CD14-positive monocyte (primary cell): ENCODE results near the gene CCDC88A. TPM values are rescaled to one million over a fixed set of nuclear protein-coding genes. Genes with fewer than 3 reads are reported as not detected.
A peak's percentile ranks its signal among the peaks of the same experiment; 100 is the strongest.

Source experiments
- DNase-seq, 3 donors: peaks; one replicate each; pipeline ENCODE4 v3.0.0-alpha.2; 2011 to 2022
- H2AFZ ChIP-seq: 2 replicates; pipeline ENCODE4 v1.6.0; 2012; ENCODE audit warnings: mild to moderate bottlenecking, low read depth, low read length, inconsistent platforms; ENCODE audit not compliant: insufficient read depth, poor library complexity, severe bottlenecking
- H3K27ac ChIP-seq, 2 donors: 1 replicate in 1 of 2; 2 replicates in 1 of 2; pipeline ENCODE4 v1.5.1; 2012 to 2013; ENCODE audit warnings: low read length in 2 of 2, control low read depth in 1 of 2, inconsistent platforms in 1 of 2, low read depth in 1 of 2, mild to moderate bottlenecking in 1 of 2
- H3K27me3 ChIP-seq, 2 donors: one replicate each; pipeline versions ENCODE4 v1.6.0 to v1.6.1; 2011 to 2013; ENCODE audit warnings: low read length in 2 of 2; ENCODE audit not compliant: control insufficient read depth in 2 of 2, insufficient read depth in 2 of 2
- H3K36me3 ChIP-seq, 2 donors: replicated peaks in 1 of 2; 1 replicate in 1 of 2; 2 replicates in 1 of 2; pipeline versions ENCODE4 v1.5.1 to v1.6.1; 2012 to 2013; ENCODE audit warnings: low read length in 2 of 2, control low read depth in 1 of 2, inconsistent platforms in 1 of 2, mild to moderate bottlenecking in 1 of 2; ENCODE audit not compliant: insufficient read depth in 2 of 2, control insufficient read depth in 1 of 2
- H3K4me1 ChIP-seq, 2 donors: 1 replicate in 1 of 2; 2 replicates in 1 of 2; pipeline versions ENCODE4 v1.5.1 to v1.6.1; 2012 to 2013; ENCODE audit warnings: low read length in 2 of 2, control low read depth in 1 of 2, inconsistent platforms in 1 of 2, mild to moderate bottlenecking in 1 of 2, moderate library complexity in 1 of 2; ENCODE audit not compliant: insufficient read depth in 2 of 2, control insufficient read depth in 1 of 2
- H3K4me2 ChIP-seq: replicated peaks from 2 replicates; pipeline ENCODE3; 2012; ENCODE audit warnings: low read length, moderate library complexity, mild to moderate bottlenecking; ENCODE audit not compliant: poor library complexity, severe bottlenecking; ENCODE audit errors: extremely low read depth
- H3K4me3 ChIP-seq, 3 experiments: fragments of 200-600 bp in 1 of 3; sonication (generic) in 1 of 3; replicated peaks in 1 of 3; 1 replicate in 2 of 3; 2 replicates in 1 of 3; pipeline ENCODE4 v1.5.1; 2011 to 2013; ENCODE audit warnings: low read length in 3 of 3, mild to moderate bottlenecking in 3 of 3, control low read depth in 2 of 3, low read depth in 2 of 3, inconsistent platforms in 1 of 3, moderate library complexity in 1 of 3
- H3K79me2 ChIP-seq: 2 replicates; pipeline ENCODE4 v1.6.0; 2012; ENCODE audit warnings: mild to moderate bottlenecking, control low read depth, inconsistent platforms, low read length, moderate library complexity; ENCODE audit not compliant: insufficient read depth
- H3K9ac ChIP-seq: 2 replicates; pipeline ENCODE4 v1.6.0; 2017; ENCODE audit warnings: low read length, mild to moderate bottlenecking; ENCODE audit not compliant: insufficient read depth, poor library complexity, severe bottlenecking
- H3K9me3 ChIP-seq, 2 donors: replicated peaks in 1 of 2; 1 replicate in 1 of 2; 2 replicates in 1 of 2; pipeline versions ENCODE4 v1.5.1 to v1.6.1; 2012 to 2013; ENCODE audit warnings: low read length in 2 of 2, control low read depth in 1 of 2; ENCODE audit not compliant: control insufficient read depth in 1 of 2, insufficient read depth in 1 of 2
- H4K20me1 ChIP-seq: 2 replicates; pipeline ENCODE4 v1.6.0; 2012; ENCODE audit warnings: mild to moderate bottlenecking, low read length, control low read depth, moderate library complexity; ENCODE audit not compliant: insufficient read depth
- H3K27ac Mint-ChIP-seq, 7 donors: one replicate each; pipeline ENCODE4 v1.8.0; 2020; ENCODE audit warnings: mild to moderate bottlenecking in 7 of 7, mixed read lengths in 7 of 7, moderate library complexity in 6 of 7, inconsistent platforms in 2 of 7
- H3K27me3 Mint-ChIP-seq, 3 donors: one replicate each; pipeline ENCODE4 v1.8.0; 2021 to 2022; ENCODE audit warnings: low read depth in 3 of 3, mild to moderate bottlenecking in 3 of 3, mixed read lengths in 3 of 3, moderate library complexity in 3 of 3, inconsistent platforms in 1 of 3
- H3K36me3 Mint-ChIP-seq, 2 donors: one replicate each; pipeline ENCODE4 v1.8.0; 2020; ENCODE audit warnings: mixed read lengths in 2 of 2, inconsistent platforms in 1 of 2, mild to moderate bottlenecking in 1 of 2
- H3K4me1 Mint-ChIP-seq: one replicate; pipeline ENCODE4 v1.8.0; 2020; ENCODE audit warnings: mild to moderate bottlenecking, mixed read lengths
- H3K4me3 Mint-ChIP-seq, 2 donors: one replicate each; pipeline ENCODE4 v1.8.0; 2020; ENCODE audit warnings: mild to moderate bottlenecking in 2 of 2, mixed read lengths in 2 of 2, moderate library complexity in 1 of 2
- H3K9me3 Mint-ChIP-seq, 7 donors: one replicate each; pipeline ENCODE4 v1.8.0; 2020 to 2022; ENCODE audit warnings: mixed read lengths in 7 of 7, mild to moderate bottlenecking in 6 of 7, moderate library complexity in 6 of 7, inconsistent platforms in 2 of 7
- CTCF ChIP-seq: fragments of 200-600 bp; IDR thresholded peaks from one replicate; pipeline ENCODE4 v1.8.0; 2022; ENCODE audit warnings: antibody characterized with exemption, mild to moderate bottlenecking
- WGBS: methylation state at CpG from one replicate; pipeline ENCODE4 v1.1.5; 2013; ENCODE audit warnings: missing lambda C conversion rate; ENCODE audit not compliant: insufficient coverage; 5-methylcytosine and 5-hydroxymethylcytosine counted together
- intact Hi-C, 2 donors: fragments of 100-400 bp; cut with micrococcal nuclease; formaldehyde crosslinking; loops; one replicate each; pipeline versions ENCODE4 v1.15.0 to v1.15.1; 2023
- polyA plus RNA-seq, 3 donors: library from polyadenylated mRNA; depleted of rRNA in 1 of 3; unstranded in 2 of 3; stranded (reverse) in 1 of 3; fragments of 300-500 nt in 2 of 3; fragments of >200 nt in 1 of 3; fragmentation: Illumina TruSeq in 2 of 3; gene quantifications; 1 replicate in 2 of 3; 2 replicates in 1 of 3; pipeline ENCODE4 v1.2.3, GENCODE V29; 2012 to 2021

The CCDC88A gene
- polyA plus RNA-seq, 3 donors = 9.9 to 57.1 (median 17.9) TPM

GRCh38 chr2:55395724-55396605, 23.7 kb downstream of the CCDC88A start:
- 40% methylated on average over 1 of the region's 2 CpGs for WGBS
- H3K27me3 Mint-ChIP-seq = no peaks in the 10 kb centered on the region
- H3K4me1 Mint-ChIP-seq = peaks cover 19% of the 10 kb centered on the region
- no peak for TF ChIP-seq CTCF
- Histone ChIP-seq H3K36me3 (peaks cover 6 to 36% of the 10 kb centered on the region in 2 donors), H3K4me2 (no peak overlapping the region), H3K9me3 (no peaks in the 10 kb centered on the region), H2AFZ (no peak overlapping the region), H3K27ac (no peak overlapping the region), H3K4me3 (no peak overlapping the region), H4K20me1 (peaks cover 63% of the 10 kb centered on the region), H3K27me3 (no peaks in the 10 kb centered on the region), H3K4me1 (peaks cover 1 to 3% of the 10 kb centered on the region in 2 donors), H3K79me2 (peaks cover 87% of the 10 kb centered on the region), H3K9ac (no peak overlapping the region)
- no peak for DNase-seq
- H3K36me3 Mint-ChIP-seq = peaks cover 18 to 33% of the 10 kb centered on the region in 2 donors
- no peak overlapping the region for H3K4me3 Mint-ChIP-seq
- no peaks in the 10 kb centered on the region for H3K9me3 Mint-ChIP-seq
- H3K27ac Mint-ChIP-seq = peak overlapping the region in 3 of 7 donors; percentile 3 to 61 (median 43)
- intact Hi-C loops = no loop called here

- no peak for TF ChIP-seq CTCF
- no peaks in the 10 kb centered on the region for H3K9me3 ChIP-seq
- no peaks in the 10 kb centered on the region for H3K27me3 Mint-ChIP-seq
- H3K79me2 ChIP-seq = peaks cover 92% of the 10 kb centered on the region
- peaks cover 0 to 33% of the 10 kb centered on the region in 2 donors for H3K36me3 ChIP-seq
- H3K4me2 ChIP-seq = no peak overlapping the region
- DNase-seq = no peak
- no peak overlapping the region for H3K4me3 ChIP-seq
- peaks cover 39% of the 10 kb centered on the region for H3K4me1 Mint-ChIP-seq
- no peaks in the 10 kb centered on the region for H3K9me3 Mint-ChIP-seq
- H3K27ac ChIP-seq = peak overlapping the region in 1 of 2 donors; percentile 61
- intact Hi-C loops = no loop called here
- H3K4me3 Mint-ChIP-seq = no peak overlapping the region
- H3K27ac Mint-ChIP-seq = peak overlapping the region in 3 of 7 donors; percentile 30 to 67 (median 45)
- H3K9ac ChIP-seq = no peak overlapping the region
- no CpG with 5 or more reads among the region's 3 CpGs for WGBS
- H3K4me1 ChIP-seq = peaks cover 19 to 22% of the 10 kb centered on the region in 2 donors
- peaks cover 68% of the 10 kb centered on the region for H4K20me1 ChIP-seq
- peaks cover 15 to 27% of the 10 kb centered on the region in 2 donors for H3K36me3 Mint-ChIP-seq
- H3K27me3 ChIP-seq = no peaks in the 10 kb centered on the region
- H2AFZ ChIP-seq = no peak overlapping the region
Observed at GRCh38 chr2:55391615-55392242, 27.9 kb downstream of the CCDC88A start.
